Hematopoietic multipotent progenitor cell treated with erythropoietin and hydrocortisone succinate and interleukin-3 and kit ligand, for 8 days (in vitro differentiated cells): ENCODE results near the gene RPAP3.
"Not testable (repeated sequence)": the region's sequence is repeated elsewhere in the genome, so short reads cannot be mapped to it uniquely, and the experiment has no call there.

ENCODE experiments used
- DNase-seq: peaks from one replicate; pipeline ENCODE4 v3.0.0-alpha.2; 2015

The RPAP3 gene

DNA sequence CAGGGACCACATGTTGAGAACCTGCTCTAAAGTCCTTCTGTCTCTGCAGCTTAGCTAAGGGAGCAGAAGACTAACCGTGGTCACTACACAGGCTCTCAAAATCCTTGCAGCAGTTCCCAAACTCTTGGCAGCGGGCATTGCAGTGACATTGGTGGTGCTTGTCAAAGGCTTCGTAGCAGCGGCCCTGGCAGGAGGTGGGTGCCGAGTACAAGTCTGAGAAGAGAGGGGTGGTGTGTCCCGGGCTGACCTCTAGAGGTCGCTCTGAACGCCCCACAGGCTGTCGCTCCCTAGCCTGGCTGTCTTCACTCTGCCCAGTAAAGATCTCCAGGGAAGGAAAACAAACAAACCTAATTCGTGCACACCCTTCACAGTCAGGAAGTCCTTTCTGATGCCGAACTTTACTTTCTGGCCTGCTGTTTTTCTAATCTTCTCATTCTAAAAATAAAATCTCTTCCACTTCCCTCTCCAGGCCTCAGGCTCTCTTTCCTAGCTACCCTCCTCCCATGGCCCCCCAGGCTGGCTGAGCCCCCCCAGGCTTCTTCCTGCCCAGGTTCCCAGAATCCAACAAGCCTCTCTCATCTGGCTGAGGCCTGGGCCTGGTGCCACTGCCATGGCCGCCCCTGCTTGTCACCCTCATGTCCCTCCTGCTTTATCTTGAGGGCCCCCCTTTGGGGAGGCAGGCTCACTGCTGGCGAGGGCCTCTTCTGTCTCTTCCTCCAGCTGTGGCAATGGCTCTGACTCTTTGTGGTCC lies 11.8 kb upstream of the RPAP3 start:
- peak; percentile 80 for DNase-seq

DNA sequence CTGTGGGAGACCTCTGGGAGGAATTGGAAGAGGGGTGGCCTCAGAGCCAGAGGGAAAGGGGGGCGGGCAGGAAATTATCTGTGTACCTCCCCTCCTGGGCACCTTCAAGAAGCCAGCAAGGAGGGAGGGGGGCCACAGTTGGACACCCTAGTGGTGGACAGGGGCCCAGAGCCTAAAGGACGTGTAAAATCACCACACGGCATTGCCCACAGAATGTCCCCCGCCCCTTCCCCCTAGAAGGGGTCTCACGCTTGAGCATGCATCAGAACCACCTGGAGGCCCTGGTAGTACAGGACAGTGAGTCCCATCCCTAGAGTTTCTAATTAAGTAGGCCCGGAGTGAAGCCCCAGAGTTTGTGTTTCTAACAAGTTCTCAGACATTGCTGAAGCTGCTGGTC lies 11.2 kb upstream of the RPAP3 start:
- DNase-seq: no peak

DNA sequence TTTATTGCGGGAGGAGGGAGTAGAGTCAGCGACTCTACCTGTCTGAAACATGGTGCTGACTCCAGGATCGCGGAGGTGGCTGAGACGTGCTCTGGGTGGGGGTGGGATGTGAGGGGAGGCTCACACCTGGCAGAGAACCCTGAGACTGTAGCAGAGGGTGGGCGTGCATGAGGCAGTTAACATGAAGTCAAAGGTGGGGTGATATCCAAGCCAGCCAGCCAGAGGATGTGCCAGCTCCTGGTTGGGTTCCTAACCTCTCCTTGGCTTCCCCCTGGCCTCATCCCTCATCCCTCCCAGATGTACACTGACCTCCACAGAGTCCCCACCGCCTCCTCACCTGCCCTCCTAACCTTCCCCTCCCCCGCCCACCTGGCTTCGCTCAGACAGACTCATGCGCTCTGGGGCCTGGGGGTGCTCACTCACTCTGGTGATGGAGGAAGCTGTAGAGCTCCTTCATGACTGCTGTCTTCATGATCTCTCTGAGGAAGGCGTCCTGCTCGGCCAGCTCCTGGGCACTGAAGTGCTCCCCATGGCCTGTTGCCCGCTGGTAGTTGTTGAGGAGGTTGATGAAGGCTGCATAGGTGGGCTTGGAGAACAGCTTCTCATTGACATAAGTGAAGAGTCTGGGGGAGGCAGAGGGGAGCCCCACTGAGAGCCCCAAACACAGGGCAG lies 10.2 kb upstream of the RPAP3 start:
- no peak for DNase-seq

DNA sequence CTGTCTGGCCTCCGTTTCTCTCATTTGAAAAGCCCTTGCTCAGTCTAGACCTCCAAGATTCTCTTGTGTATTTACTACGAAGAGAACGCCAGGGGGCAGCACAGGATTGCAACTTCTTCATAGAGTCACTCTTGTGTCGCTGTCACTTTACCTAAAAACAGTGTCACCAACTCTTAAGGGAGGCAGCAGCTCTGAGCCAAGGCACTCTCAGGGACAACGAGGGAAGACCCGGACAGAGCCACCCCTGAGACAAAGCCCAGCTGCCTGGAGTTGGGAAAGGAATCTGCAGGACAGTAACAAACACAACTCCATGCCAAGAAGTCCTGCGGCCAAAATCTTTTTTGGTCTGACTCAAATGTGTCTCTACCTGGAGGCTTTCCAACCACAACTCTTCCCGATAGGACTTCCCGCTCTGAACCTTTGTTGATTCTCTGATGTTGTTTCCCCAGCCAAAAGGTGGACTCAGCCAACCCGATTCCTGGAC lies 9.6 kb upstream of the RPAP3 start:
- DNase-seq: peak; percentile 92

DNA sequence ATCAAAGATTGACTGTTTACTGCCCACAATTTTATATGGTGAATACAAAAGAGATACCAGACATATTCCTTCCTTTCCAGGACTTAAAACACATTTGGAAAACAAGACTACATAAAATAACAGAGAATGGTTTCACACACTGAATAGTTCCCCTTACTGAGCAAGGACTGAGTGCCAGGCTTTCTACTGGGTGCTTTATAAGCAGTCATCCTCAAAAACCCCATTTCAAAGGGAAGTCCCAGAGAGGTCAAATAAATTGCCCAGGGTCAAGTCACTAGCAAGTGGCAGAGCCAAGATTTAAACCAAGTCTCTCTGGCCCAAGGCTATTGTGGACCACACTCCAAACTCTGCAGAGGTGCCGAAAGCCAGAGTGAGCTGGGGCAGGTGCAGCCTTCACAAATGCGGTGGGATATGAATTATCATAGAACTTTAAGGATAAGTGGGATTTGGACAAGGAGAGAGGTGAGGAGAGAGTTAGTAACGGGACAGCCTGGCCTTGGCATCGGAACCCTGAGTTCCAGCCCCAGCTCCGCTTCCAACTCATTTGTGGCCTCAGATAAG lies 9.1 kb upstream of the RPAP3 start:
- no peak for DNase-seq

DNA sequence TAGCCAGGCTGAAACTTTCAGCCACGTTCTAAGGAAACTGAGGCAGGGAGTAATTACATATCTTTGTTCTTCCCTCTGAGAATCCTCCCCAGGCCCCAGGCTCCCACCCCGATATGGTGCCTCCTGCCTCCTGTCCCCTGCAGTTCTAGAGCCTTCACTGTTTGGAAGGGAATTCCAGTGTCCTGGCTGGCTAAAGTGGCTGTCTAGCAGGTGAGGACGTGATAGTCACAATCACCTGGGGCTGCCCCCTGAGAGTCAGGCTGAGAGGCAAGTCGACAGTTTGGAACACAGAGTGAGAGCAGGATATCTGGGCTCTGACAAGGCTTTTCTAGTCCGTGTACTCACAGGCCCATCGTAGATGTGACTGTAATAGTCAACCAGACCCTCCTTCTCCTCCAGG lies 6.3 kb upstream of the RPAP3 start:
- DNase-seq: no peak

DNA sequence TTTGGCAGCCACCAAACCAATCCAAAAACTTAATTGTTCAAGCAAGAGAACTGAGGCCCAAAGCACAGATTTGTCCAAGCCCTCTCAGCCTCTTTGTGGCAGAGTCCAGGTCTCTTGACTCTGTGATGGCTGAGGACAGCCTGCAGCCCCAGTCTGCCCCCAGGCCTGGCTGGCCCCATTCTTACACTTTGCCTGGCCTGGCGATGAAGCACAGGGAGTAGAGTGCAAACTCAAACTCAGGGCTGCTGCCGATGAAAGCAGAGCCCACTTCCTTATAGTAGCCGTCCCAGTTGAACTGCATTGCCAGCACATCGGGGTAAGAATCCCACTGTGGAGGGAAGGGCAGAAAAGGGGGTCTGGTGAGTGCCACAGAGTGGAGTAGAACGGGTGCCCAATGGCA lies 5.6 kb upstream of the RPAP3 start:
- no peak for DNase-seq

DNA sequence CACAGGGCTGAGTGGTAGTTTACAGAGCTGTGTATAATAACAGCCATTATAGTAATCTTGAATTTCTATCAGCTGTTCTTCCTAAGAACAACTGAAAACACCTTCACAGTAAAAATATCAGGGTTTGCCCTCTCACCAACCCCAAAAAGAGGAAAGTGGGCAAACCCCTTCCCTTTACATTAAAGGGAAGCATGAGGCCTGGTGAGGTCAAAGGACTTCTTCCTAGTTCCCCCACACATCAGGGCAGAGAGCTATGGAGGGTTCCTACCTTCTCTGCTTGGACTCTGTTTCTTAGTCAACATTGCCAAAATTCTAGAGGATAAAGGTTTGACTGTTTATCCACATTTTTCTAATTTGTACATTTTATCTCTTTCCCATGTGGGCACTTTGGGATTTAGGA lies 4.4 kb upstream of the RPAP3 start:
- DNase-seq: no peak

DNA sequence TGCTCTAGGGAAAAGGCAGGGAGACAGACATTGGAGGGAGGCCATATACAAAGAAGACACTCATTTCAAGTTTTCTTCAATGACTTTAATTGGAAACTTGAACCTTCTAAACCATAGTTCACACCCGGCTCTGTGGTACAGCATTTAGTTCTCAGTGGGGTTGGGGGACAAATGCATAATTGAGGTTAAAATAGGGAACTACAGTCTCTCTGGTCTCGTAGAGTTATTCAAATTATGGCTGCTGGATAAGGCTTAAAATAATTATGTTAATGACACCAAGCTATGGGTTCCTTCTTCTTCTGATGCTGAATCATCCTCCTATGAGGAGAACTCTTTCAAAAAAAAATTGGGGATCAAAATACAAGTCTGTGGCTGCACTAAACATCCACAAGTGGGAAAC lies 3.8 kb upstream of the RPAP3 start:
- DNase-seq: no peak

DNA sequence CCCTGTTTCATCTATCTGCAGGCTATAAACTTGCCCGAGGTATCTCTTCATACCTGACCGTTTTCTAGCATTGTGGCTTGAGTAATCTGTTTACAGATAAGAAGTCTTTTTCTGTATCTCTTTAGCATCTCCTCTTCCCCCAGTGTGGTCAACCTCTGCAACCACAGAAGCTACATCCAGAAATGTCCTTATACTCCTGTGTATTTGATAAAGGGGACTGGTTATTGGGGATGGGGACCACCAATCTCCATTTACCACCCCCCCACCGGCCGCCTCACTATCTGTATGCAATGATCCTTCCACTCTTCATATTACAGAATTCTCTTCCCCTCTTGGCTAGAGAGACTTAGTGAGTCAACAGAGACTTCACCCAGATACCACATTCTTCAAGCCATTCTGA lies 3.4 kb upstream of the RPAP3 start:
- no peak for DNase-seq

DNA sequence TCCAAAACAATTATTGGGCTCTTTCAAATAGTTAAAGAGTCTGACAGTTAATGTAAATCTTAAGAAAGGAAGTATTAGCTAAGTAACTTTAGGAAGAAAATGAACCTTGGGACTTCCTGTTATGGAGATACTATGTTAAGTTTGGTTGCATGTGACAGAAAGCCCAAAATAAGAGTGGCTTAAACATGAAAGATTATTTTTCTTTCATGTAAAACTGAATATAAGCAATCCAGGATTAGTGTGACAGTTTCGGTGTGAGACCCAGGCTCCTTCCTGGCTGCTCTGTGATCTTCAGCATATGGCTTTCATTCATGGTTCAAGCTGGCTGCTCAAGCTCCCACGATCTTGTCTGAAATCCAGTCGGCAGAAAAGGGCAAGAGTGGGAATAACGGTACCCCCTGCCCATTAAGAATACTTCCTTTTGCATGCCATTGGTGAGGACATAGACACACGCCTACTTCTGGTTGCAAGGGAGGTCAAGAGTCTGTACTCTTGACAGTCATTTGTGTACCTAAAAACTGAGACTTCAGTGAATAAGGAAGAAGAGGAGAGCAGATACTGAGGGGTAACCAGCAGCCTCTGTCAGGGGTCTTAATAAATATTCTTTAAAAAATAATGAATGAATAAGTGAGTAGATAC lies 2.2 kb upstream of the RPAP3 start:
- no peak for DNase-seq

DNA sequence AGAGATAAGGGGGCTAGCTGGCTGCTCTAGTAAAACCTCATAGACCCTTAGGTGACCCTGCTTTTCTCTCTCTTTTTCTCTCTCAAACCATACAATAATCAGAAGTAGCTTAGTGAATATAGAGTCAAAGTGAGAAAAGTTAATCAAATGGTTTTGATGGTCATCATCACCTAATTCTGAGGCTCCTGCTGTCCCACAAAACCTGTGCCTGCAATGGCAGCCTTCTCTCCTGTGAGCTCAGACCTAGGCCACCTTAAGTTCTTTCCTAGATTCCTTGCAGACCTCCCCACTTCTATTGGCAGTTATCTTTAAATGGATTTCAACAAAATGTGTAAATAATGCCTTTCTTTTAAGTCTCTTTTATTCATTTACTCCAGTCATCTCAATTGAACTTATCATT lies 1.5 kb upstream of the RPAP3 start:
- DNase-seq: no peak

DNA sequence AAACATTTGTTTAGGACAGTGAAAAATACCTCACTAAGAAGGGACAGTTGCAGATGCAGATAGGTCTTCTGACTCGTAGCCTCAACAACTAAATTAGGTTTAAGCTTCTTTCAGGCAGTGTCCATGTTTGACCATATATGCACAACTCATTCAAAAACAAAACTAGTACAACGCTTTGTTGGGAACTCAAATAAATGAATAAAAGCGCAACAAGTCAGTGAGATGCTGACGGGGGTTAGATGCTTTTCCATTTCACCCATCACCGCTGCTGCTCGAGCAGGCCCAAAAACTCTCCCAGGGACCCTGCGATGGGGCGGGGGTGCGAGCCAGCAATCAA lies 633 bp downstream of the RPAP3 start:
- DNase-seq: no peak

DNA sequence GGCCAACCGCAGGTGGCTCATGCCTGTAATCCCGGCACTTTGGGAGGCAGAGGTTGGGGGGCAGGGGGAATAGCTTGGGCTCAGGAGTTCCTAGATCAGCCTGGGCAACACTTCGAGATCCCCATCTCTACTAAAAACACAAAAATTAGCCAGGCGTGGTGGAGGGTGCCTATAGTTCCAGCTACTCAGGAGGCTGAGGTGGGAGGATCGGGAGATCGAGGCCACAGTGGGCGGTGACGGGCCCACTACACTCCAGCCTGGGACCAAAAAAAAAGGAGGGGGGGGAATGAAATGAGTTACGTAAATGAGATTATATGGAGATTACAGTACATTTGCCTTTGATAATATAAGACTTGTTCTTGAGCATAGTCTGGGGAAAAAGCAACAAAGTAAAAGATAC lies 1.1 kb downstream of the RPAP3 start:
- DNase-seq: no peak

DNA sequence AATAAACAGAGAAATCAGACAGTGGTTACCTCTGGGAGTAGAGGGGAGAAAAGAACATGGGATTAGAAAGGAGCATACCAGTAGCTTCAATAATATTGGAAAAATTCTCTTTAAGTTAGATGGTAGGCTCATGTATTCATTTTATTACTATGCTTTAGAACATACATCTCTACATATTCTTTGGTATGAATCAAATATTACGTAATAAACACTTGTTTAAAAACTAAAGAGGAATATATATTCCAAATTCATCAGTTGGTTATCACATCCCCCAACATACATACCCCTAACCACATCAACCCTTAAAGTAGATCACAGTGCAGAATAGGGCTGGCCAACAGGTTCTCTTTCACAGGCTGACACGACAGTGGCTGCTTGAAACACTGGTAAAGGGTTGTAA lies 5.6 kb downstream of the RPAP3 start:
- no peak for DNase-seq

DNA sequence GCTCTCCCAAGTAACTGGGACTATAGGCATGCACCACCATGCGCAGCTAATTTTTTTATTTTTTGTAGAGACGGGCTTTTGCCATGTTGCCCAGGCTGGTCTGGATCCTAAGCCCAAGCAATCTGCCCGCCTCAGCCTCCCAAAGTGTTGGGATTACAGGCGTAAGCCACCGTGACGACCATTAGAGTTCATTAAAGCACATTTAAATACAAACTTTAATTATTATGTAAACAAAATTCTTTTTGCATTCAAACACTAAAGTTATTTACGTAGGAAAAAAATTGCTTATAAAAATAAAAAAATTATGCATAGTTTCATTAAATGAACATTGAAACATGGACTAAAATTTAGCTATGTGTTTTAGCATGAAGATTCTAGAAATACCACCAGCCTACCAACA lies 7.2 kb downstream of the RPAP3 start:
- no peak for DNase-seq

DNA sequence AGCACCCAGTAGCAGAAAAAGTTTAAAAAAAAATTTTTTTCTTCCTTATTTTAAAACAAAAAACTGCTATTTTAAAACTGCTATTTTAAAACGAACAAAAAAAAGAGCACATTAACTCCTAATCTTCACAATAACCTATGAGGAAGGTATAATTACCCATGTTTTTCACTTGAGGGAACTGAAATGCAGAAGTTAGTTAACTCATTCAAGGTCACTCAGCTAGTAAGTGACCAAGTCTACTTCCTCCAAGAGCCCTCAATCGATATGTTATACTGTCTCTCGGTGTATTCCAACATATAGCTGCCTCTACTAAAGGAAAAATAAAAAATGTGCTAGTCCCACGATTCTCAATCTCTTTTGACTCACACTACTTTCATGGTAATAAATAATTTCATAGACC lies 7.8 kb downstream of the RPAP3 start:
- DNase-seq: no peak

DNA sequence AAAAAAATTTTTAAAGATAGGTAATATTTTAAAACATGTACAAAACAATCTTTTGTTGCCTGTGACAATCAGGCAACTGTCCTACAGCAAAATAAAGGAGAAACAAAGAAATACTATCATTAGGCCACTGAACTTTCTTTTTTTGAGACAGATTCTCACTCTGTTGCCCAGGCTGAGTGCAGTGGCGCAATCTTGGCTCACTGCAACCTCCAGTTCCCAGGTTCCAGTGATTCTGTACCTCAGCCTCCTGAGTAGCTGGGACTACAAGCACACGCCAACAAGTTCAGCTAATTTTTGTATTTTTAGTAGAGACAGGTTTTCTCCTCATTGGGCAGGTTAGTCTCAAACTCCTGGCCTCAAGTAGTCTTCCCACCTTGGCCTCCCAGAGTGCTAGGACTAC lies 16.6 kb downstream of the RPAP3 start:
- no peak for DNase-seq

DNA sequence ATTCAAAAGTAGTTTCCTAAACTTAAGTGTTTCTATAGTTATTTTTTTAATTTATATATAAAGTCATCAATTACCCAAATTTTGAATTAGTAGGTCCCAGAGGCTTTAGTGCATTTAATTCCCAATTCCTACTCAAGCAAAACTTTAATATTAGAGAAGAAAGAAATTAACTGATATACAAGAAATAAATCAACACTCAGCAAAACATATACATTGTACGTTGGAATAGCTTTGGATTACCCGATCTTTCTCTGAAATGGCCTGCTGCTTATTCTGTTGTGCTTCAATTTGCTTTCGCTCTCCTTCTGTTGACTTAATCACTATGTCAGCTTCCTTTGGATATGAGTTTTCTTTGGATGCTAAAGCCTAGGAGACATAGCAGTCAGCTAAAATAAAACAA lies 18.2 kb downstream of the RPAP3 start:
- DNase-seq: no peak

DNA sequence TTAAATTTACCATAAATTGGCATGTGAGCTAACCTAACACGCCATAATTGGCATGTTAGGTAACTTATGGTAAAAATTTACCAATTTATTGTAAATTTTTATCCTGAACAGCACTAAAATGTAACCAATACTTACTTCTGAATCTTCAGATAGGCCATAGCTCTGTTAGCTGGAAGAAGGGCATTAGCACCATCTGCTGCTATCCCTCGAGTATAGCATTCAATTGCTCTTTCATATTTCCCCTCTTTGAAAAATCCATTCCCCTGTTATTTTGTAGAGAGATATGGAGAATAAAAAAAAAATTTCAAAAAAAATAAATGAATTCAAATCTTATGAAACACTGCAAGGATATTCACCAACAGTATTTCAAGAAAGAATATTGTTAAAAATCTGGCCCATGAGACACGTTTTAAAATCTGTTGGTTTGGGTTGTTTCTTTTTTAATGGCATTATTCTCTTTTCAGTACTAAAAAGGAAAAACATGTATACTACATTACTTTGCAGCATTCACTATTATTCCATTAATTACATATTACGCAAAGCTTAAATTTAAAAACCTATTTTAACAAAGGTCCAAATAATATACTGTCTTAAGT lies 19.1 kb downstream of the RPAP3 start:
- peak; percentile 55 for DNase-seq

DNA sequence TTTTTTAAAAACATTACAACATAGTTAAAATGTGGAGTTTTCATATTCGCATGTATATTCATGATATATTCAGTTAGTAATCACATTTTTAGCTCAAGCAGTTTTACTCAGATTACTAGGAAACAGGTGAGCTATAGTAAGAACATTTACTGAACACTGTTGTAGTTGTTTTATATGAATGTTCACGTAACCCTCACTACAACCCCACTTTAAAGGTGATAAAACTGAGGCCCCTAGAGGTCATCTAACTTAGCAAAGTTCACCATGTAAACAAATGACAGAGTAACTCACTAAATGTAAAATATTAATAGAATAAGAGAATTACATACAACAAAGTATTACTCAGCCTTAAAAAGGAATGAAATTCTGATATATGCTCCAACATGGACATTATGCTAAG lies 26.0 kb downstream of the RPAP3 start:
- DNase-seq: no peak

DNA sequence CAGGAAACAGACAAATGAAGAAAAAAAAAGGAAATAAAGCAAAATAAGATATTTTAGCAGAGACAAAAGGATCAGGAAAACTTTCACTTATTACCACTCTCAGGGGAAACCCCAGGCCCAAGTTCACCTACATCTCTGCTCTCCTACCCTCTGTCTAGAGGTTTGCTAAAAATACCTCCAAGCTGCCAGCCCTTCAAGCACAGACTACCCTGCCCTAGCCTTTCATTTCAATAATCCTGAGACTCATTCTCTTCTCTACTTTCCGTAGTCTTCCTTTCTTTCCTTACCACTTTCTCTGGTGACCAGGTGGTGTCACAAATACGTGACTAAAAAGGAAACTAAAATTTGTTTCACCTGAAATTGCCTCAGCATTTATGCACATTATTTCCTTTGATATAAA lies 33.8 kb downstream of the RPAP3 start:
- DNase-seq: no peak

DNA sequence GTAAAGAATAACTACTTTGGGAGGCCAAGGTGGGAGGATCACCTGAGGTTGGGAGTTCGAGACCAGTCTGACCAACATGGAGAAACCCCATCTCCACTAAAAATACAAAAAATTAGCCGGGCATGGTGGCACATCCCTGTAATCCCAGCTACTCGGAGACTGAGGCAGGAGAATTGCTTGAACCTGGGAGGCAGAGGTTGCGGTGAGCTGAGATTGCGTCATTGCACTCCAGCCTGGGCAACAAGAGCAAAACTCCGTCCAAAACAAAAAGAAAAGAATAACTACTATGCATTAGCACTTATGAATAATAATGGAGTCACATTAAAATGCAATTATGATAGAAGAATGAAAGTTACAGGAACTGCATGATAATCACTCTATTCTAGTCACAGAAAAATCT lies 37.9 kb downstream of the RPAP3 start:
- not testable (repeated sequence) for DNase-seq
